Activated T-cell treated with anti-CD3 and anti-CD28 coated beads for 48 hours (primary cell): ENCODE data around the gene DNALI1.
"Not testable (repeated sequence)": the region's sequence is repeated elsewhere in the genome, so short reads cannot be mapped to it uniquely, and the experiment has no call there.

ENCODE experiments used
- DNase-seq: peaks from one replicate; pipeline ENCODE4 v3.0.0-alpha.2; 2020; ENCODE audit warnings: low read depth

The DNALI1 gene

DNA sequence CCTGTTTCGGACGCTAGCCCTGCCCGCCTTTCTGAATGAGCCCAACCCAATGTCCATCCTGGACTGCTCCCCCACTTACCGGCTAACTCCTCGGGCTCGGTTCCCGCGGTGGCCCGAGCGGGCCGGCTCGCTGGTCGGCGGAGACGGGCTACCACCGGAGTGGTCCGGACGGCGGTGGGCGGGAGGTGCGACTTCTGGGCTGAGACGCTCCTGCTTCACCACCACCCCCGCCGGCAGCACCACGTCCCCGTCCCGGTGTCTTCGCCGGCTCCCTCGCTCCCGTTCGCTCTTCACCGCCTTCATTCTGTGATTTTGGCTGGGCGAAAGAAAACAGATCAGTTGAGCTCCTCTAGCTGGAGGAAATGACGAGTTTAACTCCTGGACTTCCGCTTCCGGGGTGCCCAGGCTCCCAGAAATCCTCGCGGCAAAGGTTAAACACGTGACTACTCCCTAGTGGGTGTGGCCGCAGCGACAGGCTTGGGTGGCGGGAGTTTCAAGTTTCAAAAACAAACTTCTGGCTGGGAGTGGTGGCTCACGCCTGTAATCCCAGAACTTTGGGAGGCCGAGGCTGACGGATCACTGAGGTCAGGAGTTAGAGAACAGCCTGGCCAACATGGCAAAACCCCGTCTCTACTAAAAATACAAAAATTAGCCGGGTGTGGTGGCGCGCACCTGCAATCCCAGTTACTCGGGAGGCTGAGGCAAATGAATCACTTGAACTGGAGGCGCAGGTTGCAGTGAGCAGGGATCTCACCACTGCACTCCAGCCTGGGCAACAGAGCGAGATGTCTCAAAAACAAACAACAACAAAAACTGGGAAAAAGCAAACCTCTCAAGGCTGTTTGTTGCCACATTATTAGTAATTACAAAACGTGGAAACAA lies 2.6 kb upstream of the DNALI1 start, which contains the start of gene SNIP1:
Gene SNIP1 (minus strand): TSS at position 367 of the 882 bp plus-strand sequence. CDS start 64 bp downstream, at position 303.
- peak; percentile 84 for DNase-seq

DNA sequence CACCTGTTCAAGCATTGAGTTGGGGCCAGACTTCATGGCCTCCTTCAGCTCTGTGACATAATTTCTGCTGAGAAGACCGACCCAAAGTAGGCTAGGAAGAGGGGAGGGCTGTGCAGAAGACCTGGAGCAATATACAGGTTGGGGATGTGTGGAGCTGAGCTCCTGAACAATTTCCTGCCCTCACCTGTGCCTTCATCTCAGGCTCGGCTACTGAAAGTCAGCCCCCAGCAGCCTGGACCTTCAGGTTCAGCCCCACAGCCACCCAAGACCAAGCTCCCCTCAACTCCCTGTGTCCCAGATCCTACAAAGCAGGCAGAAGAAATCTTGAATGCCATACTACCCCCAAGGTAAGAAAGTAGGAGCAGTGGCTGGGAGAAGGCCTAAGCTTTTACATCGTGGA lies 662 bp downstream of the DNALI1 start:
- no peak for DNase-seq

DNA sequence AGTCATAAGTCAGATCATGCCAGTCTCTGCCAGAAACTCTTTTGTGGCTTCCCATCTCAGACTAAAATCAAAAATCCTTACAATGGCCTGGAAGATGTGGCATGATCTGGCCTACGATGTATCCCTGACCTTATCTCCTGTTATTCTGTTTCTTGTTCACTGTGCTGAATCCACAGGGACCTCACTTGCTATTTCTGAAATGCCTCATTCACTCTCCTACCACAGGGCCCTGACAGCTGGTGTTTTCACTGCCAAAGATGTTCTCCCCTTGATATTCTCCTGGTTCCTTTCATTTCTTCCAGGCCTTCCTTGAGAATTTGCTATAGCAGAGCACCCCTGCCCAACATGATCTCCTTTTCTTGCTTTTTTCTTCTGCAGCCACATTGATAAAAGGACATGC lies 1.7 kb downstream of the DNALI1 start:
- no peak for DNase-seq

DNA sequence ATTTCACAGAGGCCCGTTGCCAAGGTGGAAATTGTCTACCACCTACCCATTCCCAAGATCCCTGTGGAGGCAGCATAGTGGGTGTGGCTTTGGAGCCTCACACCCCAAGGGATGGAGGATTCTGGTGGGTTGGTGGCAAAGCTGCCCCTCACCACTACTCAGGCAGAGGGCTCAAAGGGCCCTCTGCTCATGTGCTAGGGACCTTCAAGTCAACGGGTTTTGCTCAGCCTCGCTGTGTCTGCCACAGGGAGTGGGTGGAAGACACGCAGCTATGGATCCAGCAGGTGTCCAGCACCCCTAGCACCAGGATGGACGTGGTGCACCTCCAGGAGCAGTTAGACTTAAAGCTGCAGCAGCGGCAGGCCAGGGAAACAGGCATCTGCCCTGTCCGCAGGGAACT lies 2.3 kb downstream of the DNALI1 start:
- no peak for DNase-seq

DNA sequence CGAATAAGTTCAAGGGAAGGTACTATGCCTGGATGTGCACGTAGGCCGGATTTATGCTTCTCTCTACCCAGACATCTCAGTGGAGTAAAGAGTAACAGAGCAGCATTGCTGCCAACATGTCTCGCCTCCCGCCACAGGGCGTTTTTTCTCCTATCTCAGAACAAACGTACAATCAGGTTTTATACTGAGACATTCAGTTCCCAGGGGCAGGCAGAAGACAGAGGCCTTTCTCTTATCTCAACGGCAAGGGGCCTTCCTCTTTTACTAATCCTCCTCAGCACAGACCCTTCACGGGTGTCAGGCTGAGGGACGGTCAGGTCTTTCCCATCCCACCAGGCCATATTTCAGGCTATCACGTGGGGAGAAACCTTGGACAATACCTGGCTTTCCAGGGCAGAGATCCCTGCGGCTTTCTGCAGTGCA lies 3.2 kb downstream of the DNALI1 start:
- DNase-seq = not testable (repeated sequence)

DNA sequence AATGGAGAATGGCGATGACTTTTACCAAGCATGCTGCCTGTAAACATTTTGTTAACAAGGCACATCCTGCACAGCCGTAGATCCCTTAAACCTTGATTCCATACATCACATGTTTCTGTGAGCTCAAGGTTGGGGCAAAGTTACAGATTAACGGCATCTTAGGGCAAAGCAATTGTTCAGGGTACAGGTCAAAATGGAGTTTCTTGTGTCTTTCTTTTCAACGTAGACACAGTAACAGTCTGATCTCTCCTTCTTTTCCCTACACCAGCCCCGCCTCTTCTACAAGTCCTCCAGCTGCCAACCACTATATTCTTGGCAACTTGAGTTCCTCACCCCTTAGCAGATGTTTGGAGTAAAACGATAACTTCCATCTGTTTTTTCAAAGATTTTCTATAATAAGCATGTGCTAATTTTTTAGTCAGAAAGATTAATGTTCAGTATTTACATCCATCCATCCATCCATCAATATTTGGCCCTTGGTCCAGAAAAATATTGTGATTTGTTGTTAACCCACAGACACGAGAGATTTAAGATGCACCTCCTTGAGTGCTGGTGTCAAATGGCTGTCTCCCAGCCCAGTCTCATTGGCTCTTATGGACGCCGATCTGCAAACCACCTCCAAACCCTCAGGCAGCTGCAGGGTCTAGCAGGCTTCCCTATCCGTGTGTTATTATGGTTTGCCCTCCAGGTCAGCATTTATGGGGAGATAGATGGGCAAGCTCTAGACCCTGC lies 3.8 kb downstream of the DNALI1 start:
- DNase-seq = no peak

DNA sequence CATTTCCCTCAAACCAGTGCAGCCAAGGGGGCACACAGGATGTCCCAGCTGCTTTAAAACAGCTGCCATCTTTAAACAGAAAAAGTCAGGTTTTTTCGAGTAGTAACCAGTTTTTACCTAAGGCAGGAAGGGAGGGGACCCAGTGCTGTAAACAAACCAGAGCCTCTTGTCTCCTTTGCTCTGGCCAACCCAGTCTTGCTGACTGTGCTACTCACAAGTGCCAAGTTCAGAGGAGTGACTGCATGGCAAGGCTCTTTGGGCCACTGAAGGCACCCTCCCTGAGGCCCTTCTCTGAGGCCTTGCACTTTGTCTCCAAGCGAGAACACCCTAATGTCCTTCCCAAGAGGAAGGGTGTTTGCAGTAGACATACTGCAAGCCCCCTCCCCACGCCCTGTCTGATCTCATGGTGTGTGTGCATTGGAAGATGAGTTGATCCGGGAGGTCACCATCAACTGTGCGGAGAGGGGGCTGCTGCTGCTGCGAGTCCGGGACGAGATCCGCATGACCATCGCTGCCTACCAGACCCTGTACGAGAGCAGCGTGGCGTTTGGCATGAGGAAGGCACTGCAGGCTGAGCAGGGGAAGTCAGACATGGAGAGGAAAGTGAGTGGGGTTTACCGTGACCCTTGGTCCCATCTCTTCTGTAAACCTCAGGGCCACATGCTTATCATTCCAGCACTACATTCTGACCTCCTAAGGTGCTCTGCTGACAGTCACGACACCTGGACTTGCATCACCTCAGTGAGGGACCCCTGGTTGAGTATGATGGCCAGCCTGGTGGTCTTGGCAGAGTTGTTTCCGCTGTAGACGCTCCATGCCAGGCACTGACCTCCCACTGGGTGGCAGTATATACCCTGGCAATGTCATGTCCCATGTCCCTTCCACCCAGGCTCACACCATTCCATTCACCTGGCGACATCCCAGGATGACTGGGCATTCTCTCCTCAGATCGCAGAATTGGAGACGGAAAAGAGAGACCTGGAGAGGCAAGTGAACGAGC lies 4.7 kb downstream of the DNALI1 start:
- DNase-seq = peak; percentile 20

DNA sequence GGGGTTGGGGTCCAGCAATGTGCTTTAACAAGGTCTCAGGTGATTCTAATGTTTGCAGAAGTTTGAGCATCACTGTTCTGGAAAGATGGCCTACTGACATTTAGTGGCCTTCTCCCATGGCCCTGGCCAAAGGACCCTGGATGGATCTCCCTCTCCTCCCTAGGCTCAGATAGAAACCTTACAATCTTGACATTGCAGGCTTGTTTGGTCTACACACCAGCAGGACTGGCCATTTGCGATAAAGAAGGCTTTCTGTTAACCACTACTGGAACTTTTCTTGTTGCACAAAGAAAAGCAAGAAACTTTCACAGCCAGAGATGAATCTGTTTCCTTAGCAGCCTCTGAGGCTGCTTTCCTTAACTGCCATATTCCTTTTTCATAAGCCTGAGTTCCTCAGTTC lies 6.2 kb downstream of the DNALI1 start:
- DNase-seq = no peak

DNA sequence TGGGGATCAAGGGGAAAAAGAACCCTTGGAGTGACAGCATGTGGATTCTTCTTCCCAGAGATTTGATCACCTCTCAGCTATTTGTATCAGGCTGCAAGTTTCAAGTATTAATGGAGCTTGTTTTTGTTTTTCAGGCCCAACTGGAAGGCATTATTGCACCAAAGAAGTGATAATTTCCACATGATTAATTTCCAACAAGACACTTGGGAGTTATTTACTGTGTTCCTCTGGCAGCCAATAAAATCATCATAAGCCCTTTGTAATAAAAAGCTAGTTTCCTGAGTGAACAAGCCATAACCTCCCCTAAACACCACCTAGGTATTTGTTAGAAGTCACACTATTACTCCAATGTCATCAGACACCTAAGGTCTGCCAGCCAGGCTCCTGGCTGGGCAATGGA lies 8.2 kb downstream of the DNALI1 start:
- no peak for DNase-seq

DNA sequence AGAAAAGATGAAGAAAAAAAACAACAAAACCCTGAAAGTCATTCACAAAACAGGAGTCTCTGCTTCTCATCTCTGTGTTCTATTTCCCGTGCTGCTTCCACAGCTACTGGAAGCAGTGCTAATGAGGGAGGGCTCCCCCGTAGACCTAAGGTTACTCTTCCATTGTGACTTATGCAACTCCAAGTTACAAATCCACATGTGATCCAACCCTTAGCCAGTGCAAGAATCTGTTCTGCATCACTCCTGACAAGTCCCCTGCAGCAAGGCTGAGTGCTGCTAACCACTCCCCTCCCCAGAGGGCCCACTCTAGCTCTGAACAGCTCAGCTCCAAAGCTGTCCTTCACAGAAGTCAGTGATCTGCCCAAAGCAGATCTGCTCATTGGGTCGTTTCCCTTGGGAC lies 10.3 kb downstream of the DNALI1 start:
- no peak for DNase-seq

DNA sequence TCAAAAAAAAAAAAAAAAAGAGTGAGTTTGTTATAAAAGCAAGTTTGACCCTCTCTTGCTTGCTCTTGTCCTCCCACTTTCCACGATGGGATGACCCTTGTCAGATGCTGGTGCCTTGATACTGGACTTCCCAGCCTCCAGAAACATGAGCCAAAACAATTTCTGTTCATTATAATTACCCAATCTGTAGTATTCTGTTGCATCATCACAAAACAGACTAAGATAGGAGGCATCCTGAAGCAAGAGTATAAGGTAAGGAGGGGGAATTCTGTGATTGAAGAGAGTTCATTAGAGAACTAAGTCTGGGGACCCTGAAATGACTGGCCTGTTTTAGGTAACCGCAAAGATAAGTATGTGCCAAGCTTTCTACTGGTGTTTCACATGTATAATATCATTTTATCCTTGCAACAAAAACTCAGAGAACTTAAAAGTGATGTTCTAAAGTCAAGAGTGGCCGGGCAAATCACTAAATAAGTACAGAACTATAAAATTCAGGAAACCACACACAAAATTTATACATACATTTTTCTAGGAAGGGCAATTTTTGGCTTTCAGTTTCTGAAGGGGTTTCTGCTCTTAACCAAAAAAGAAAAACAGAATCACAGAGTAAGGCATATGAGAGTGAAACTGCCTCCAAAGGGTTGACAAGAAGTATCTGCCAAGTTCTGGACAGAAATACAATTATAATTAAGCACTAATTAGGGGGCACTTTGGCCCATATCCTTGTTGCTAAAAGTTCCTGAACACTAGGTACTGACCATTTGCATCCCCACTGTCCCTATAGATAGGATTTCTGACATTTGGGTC lies 14.0 kb downstream of the DNALI1 start:
- no peak for DNase-seq

DNA sequence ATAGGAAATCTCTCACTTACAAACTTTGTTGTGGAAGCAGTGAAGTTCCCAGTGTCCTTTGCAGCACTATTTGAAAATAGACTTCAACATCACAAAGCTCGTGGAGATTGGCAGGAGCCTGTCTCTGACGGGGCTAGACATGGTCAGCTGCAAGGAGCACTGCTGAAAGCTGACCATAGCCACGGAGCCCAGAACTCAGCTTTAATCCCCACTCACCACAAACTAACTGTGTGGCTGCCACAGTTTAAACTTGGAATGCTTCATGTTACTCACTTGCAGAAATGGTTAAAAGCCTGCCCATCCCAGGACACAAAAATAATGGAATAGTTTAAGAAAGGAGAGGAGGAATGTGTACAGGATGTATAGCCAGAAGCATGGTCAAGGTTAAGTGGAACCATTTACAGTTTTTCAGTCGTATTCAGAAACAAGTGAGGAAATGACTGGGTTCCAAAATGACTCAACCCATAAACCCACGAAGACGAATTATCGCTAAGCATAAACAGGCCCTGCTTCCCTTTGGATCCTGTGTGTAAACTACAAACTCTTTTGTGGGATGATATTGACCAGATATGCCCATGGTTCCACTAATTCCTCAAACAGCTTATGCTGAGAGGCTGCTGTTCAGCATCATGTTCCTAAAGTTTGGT lies 18.2 kb downstream of the DNALI1 start:
- DNase-seq = no peak

DNA sequence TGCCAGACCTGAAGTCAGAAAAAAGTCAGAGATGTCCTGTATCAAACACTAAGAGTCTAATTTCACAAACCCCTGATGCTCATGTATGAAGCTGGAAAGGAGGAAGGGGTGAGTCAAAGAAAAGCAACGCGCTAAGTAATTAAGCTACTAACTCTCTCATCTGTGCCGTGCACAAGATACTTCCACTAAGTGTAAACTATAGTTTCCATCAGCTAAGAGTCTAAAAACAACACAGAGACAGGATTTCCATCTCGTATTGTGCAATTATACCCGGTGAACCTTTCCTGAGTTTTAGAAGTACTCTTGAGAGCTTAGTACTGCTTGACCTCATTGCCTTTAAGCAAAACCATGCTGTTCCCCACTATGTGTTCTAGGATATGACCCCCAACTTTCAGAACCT lies 19.0 kb downstream of the DNALI1 start:
- DNase-seq = no peak

DNA sequence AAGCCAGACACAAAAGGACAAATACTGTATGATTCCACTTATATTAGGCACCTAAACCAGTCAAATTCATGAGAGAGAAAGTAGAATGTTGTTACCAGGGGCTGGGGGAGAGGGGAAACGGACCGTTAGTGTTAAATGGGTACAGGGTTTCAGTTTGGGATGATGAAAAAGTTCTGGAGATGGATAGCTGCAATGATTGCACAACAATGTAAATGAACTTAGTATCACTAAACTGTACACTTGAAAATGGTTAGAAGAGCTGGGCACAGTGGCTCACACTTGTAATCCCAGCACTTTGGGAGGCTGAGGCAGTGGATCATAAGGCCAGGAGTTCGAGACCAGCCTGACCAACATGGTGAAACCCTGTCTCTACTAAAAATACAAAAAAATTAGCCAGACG lies 27.8 kb downstream of the DNALI1 start:
- not testable (repeated sequence) for DNase-seq

DNA sequence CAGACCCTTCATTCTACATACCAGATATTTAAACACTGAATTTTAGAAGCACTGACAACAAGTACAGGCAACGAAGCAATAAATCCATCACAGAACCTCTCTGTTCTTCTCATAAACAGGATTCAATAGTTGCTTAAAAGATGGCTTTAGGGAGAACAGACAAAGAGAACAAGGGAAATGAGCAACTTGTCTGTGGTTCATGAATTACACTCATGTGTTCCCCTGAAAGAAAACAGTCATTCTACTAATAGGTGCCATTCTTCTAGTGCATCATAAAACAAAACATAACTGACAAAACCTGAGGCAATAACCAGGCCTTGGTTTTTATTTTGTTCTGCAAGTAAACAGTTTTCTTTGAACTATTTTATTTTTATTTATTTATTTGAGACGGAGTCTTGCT lies 32.2 kb downstream of the DNALI1 start:
- no peak for DNase-seq

DNA sequence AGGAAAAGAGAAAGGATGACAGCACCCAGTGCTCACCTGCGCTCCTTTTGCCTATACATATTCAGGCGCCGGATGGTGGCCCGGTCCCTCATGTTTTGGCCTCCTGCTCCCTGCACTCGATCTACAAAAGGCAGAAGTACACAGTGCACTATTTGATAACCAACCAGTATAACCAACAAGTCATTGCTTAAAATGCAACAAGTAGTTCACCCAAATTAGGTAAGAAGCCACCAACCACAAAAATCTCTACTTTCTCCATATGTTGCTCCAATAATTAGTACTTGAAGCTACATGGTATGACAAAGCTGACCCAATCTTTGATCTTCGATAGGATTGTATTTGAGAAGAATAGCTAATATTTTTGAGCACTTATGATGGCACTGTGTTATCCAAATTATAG lies 37.0 kb downstream of the DNALI1 start:
- DNase-seq = no peak

DNA sequence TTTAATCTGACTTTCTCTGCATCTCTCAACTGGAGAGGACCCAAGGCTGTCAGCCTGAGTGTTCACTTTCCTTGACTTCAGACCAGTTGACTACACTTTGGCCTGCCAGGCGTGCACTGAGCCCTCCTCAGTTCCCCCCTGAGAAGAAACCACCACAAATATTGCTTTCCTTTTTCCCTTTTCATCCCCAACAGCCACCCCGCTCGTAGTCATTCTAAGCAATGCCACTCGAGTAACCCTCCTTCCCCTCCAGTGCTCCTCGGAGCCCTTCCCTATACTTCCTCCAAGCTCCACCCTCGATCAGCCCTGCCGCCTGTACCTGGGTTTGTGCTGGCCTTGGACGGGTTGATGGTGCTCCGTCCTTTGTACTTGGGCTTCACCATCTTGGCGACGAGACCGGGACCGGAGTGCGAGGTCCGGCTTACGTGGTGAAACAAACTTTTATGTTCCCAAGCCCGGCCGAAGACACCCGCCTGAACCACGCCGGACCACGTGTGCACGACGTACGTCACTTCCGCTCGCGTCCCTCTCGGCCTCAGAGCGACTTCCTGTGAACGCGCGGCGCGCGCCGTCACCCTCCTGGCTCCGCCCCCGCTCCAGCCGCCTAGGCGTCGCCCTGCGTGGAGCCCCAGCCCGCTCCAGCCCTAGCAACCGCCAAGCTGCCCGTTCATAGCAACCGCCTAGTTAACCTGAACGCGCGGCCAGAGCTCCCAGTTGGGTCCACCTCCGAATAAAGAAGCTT lies 38.9 kb downstream of the DNALI1 start, which contains the start of gene GNL2:
Gene GNL2 (minus strand): TSS at position 498 of the 742 bp plus-strand sequence. CDS start 115 bp downstream, at position 383.
- peak; percentile 97 for DNase-seq

DNA sequence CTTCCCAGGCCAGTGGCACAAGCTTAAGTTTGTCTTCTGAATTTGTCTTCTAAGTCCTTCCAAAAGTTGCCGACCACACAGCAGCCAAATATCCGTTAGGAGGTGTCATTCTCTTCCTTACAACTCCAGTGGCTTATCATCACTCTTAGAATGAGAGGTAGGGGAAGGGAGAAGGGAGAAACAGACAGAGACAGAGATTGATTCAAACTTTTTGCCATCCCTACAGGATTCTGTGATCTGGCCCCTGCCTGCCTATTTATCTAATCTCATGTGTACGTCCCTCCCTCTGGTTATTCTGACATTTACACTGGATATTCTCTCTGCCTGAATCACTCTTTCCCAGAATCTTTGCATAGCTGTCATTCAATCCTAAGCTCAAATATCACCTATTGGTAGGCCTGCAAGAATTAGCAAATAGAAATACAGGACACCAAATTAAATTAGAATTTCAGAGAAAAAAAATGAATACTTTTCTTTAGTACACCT lies 39.5 kb downstream of the DNALI1 start:
- DNase-seq = no peak

DNA sequence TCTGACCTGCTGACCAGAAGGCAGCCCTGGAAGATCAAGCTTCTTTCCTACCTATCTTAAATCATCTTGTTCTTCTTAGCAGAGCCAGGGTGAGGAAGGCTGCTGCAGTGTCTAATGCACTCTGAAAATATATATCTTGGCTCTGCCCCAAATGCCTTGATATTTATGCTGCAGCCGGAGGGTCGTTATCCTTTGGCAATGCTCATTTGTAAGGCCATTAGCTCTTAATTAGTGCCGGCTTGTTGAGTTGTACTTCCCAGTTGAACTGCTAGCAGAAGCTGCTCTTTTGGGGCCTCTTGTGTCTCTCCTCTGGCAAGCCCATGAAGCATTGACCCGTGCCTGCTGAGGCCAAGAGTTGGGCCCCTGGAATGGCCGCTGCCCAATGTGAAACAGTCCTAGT lies 43.2 kb downstream of the DNALI1 start:
- DNase-seq = no peak

DNA sequence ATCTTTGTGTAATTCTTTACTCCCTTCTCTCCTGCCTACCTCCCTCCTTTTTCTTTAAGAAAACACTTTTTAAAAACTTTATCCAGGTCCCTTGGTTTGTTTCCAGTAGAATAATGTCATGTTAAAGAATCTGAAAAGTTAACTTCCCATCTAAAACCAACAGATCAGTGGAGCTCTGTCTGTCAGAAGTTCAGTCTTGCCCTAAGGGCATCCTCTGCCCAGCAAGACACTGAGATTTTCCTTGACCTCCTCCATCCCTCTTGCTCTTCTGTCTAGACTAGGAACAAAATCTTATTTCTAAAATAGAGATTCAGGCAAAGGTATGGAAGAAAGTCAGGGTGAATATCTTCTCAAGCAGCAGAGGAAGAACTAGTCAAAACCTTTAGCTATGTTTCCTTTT lies 44.7 kb downstream of the DNALI1 start:
- DNase-seq = no peak
